ENCODE measurements around the gene ISLR2.

The ISLR2 gene

DNA sequence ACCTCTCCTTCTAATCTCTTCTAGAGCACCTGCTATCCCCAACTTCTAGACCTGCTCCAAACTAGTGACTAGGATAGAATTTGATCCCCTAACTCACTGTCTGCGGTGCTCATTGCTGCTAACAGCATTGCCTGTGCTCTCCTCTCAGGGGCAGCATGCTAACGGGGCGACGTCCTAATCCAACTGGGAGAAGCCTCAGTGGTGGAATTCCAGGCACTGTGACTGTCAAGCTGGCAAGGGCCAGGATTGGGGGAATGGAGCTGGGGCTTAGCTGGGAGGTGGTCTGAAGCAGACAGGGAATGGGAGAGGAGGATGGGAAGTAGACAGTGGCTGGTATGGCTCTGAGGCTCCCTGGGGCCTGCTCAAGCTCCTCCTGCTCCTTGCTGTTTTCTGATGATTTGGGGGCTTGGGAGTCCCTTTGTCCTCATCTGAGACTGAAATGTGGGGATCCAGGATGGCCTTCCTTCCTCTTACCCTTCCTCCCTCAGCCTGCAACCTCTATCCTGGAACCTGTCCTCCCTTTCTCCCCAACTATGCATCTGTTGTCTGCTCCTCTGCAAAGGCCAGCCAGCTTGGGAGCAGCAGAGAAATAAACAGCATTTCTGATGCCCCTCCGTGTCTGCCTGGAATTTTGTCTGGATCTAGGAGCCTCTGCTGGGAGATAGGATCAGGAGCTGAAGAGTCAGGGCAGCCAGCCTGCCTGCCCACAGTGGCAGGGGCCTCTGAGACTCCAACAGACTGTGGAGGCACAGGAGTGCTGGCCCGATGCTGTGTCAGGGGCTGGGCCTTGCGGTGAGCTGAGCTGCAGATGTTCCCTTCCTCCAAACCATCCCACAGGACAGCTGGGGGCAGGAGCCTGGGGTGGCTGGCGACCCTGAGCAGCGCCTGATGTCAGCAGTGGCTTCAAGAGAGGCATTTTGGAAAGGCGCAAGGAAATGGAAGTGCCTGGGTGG lies 46.2 kb downstream of the ISLR2 start:
- DNase-seq (ENCODE audit: low read depth, low spot score): no peak

DNA sequence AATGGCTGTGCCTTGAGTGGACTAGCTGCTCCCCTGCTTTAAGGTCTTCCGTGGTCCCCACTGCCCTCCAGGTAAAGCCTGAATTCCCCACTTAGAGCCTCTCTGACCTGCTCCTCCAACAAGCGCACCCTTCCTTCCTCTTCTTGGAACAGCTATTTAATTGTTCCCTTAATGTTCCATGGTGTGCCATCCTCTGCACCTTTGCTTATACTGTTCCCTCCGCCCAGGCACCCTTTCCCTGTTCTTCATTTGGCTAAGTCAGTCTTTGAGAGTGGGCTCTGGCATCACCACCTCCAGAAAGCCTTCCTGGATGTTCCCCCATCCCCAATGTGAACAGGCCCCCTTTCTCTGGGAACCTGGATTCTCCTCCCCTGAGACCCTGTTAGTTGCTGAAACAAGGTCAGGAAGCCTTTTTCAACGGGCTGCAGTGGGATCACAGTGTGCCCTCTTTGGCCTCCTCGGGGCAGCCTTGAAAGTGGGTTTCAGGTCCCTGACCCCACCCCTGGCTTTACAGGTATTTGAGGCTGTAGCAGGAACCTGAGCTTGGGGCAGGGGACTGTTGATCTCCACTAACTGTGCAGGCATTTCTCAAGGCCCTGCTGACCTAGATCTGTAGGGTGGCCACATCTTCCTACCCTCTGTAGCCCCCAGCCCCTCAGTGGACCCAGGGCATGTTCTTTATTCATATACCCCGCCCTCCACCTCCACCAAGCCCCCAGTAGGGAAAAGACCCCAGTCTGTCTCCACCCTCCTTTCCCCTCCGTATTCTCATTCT lies 48.1 kb downstream of the ISLR2 start:
- DNase-seq (ENCODE audit: low read depth, low spot score): no peak

DNA sequence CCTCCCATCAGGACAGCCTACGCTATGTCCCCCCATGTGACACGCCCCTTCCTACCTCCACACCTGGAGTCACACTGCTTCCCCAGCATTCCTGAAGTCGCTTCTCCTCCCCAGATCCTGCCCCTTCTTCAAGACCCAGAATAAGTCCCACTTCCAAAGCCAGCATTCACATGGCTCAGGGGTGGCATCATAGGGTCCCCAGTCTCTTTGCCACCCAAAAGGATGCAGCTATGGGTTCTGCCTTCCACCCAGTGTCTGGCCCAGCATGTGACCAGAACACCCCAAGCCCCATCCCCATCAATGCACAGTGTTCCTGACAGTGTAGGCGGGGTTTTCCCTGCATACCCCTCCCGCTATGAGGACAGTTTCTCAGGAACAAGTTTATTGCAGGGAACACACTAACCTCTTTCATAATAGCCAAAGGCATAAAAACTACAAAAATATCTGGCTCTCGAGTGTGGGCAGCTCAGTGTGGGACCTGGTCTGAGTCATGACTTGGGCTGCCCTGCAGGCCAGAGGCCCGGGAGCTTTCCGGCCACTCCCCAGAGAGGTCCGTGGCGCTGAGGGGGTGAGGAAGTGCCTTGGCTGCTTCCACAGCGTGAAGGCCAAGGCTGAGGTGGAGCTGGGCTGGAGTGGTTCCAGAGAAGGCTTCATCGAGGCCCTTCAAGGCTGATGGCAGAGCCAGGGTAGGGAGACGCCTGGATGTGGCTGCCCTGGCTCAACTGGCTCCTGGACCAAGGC lies 48.9 kb downstream of the ISLR2 start:
- no peak for DNase-seq (ENCODE audit: low read depth, low spot score)

- no peak for DNase-seq (ENCODE audit: low read depth, low spot score)
These were observed 49.8 kb downstream of the ISLR2 start for GRCh38 chr15:74179983-74180880.

DNA sequence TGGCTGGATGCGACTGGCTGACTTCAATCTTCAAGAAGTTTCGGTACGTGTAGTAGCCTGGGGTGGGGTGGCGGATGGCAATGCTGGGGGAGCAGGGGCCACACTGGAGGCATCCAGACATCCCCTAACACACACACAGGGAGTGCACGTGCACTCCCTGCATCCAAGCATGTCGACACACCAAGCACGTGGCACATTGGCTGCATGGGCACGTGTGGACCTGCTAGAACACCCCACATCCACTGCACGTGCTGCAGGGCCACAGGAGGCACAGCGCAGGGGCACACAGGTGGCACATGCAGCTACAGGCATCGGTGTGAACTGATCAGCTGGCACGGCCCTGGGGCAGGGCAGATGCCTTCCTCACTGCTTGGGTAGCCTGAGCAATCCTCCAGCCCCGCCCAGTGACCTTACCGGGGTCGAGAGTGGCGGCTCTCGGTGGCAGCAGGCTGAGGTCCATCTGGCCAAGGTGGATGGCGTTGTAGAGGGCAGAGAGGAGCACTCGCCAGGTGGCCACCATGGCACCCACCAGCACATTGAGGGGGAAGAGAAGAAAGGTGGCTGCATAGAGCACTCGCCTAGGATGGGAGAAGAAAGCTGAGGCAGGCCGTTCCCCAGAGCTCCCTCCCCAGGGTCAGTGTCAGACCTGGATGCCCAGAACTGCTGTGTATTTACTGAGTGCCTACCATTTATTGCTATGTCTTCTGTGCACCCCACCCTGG lies 50.7 kb downstream of the ISLR2 start:
- no peak for DNase-seq (ENCODE audit: low read depth, low spot score)

DNA sequence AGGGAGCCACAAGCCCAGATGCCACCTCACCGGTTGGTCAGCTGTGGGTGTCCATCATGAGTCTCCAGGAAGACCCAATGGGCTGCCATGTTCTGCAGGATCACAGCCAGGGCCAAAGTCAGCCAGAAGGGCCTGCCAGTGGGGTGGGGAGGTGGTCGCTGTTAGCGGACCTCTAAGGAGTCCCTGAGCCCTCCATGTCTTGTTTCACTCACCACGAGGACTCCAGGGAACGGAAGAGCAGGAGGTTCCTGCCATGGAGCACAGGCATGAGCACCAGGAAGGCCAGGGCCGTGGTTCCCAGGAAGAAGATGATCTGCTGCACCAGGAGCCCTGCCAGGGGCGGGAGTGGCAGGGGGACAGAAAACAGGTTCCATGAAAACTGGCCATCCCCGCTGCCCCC lies 51.7 kb downstream of the ISLR2 start:
- DNase-seq (ENCODE audit: low read depth, low spot score): no peak

- DNase-seq (ENCODE audit: low read depth, low spot score): no peak
These were observed 54.3 kb downstream of the ISLR2 start for GRCh38 chr15:74184582-74185091.

DNA sequence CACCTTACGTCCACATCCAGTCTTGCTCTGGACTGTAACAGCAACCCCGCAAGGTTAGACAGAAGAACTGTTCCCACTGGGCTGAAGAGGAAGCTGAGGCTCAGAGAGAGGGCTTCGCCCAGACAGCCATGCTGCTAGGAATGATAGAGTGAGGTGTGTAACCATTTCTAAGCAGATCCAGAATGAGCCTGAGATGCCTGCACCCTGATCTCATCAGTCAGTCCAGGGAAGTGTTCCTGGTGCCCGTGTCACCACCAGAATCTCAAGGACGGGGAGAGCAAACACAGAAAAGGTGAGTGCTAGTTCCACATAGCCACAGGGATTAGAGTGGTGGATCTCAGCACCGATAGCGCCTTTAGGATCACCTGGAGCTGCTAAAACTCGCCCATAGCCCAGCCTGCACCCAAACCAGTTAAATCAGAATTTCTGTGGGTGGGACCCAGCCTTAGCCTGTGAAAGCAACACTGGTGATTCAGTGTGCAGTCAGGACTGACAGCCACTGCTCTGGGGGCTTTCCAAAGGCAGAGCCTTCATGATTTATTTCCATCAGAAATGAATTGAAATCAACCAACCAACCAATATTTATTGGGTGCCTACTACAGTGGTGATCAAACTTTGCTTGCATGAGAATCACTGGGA lies 55.4 kb downstream of the ISLR2 start:
- no peak for DNase-seq (ENCODE audit: low read depth, low spot score)
